HepG2 (cell line): ENCODE data around the gene UBFD1. TPM values are rescaled to one million over a fixed set of nuclear protein-coding genes. Genes with fewer than 3 reads are reported as not detected.

Source experiments
- GATA4 ChIP-seq: sonication (generic); IDR thresholded peaks from 2 replicates; pipeline ENCODE4 v1.6.1; 2016; ENCODE audit warnings: antibody characterized with exemption, low read depth, borderline replicate concordance
- KDM2A ChIP-seq: sonication (generic); formaldehyde crosslinking; IDR thresholded peaks from 2 replicates; pipeline ENCODE4 v1.4.0; 2020; ENCODE audit warnings: low read depth, missing genetic modification reagents, borderline replicate concordance
- MEF2D ChIP-seq: sonication (generic); formaldehyde crosslinking; IDR thresholded peaks from 2 replicates; pipeline ENCODE4 v1.5.1; 2020; ENCODE audit warnings: mild to moderate bottlenecking, missing genetic modification reagents
- MLLT10 ChIP-seq: sonication (generic); formaldehyde crosslinking; IDR thresholded peaks from 2 replicates; pipeline ENCODE4 v1.4.0; 2020; ENCODE audit warnings: missing genetic modification reagents
- NFRKB ChIP-seq: fragments of 450-650 bp; IDR thresholded peaks from 2 replicates; pipeline ENCODE4 v1.6.1; 2017
- NPAS2 ChIP-seq: sonication (generic); formaldehyde crosslinking; IDR thresholded peaks from 2 replicates; pipeline ENCODE4 v1.8.0; 2022; ENCODE audit warnings: mild to moderate bottlenecking, missing genetic modification reagents, borderline replicate concordance
- PCBP1 ChIP-seq: fragments of 200-400 bp; formaldehyde crosslinking; IDR thresholded peaks from 2 replicates; pipeline ENCODE4 v1.6.1; 2017; ENCODE audit warnings: mild to moderate bottlenecking, low read depth, low read length, borderline replicate concordance
- POGZ ChIP-seq: sonication (generic); formaldehyde crosslinking; IDR thresholded peaks from 2 replicates; pipeline ENCODE4 v1.4.0; 2020; ENCODE audit warnings: mild to moderate bottlenecking, missing genetic modification reagents
- SETDB1 ChIP-seq: sonication (generic); formaldehyde crosslinking; IDR thresholded peaks from 2 replicates; pipeline ENCODE4 v1.5.1; 2020; ENCODE audit warnings: missing genetic modification reagents, mild to moderate bottlenecking, borderline replicate concordance
- SMARCE1 ChIP-seq: fragments of 450-650 bp; IDR thresholded peaks from 2 replicates; pipeline ENCODE4 v1.6.1; 2017; ENCODE audit warnings: borderline replicate concordance
- ZNF10 ChIP-seq: sonication (generic); formaldehyde crosslinking; IDR thresholded peaks from 2 replicates; pipeline ENCODE4 v1.4.0; 2020; ENCODE audit warnings: mild to moderate bottlenecking, low read depth, missing genetic modification reagents, borderline replicate concordance
- ZNF678 ChIP-seq: sonication (generic); formaldehyde crosslinking; IDR thresholded peaks from 2 replicates; pipeline ENCODE4 v1.4.0; 2020; ENCODE audit warnings: mild to moderate bottlenecking, missing genetic modification reagents
- polyA plus RNA-seq, 8 experiments: library from polyadenylated mRNA; depleted of rRNA in 3 of 8; stranded (reverse) in 7 of 8; unstranded in 1 of 8; fragments of >200 nt; fragmentation: Illumina TruSeq in 4 of 8; extraction: Trizol in 4 of 8; gene quantifications; 2 replicates each; pipeline versions ENCODE4 v1.2.1 to v1.2.3, GENCODE V29; 2011 to 2016; ENCODE audit warnings: low read depth in 4 of 8, missing spikeins in 1 of 8, mixed read lengths in 1 of 8; ENCODE audit not compliant: insufficient read depth in 1 of 8
- total RNA-seq, 5 experiments: library from RNA; depleted of rRNA; stranded (reverse); fragments of >200 nt; fragmentation: Illumina TruSeq; extraction: Trizol; gene quantifications; 2 replicates each; pipeline ENCODE4 v1.2.3, GENCODE V29; 2016; ENCODE audit warnings: low read depth in 1 of 5
- TF ChIP-seq, protein P1 (sequence below): sonication (generic); formaldehyde crosslinking; IDR thresholded peaks from 2 replicates; pipeline ENCODE4 v1.5.0; 2020; ENCODE audit warnings: missing genetic modification reagents, mild to moderate bottlenecking, borderline replicate concordance
- TF ChIP-seq, protein P2 (sequence below): IDR thresholded peaks from 2 replicates; pipeline ENCODE4 v1.6.1; 2016; ENCODE audit warnings: missing compliant biosample characterization, missing genetic modification reagents, borderline replicate concordance
- TF ChIP-seq, protein P3 (sequence below): fragments of 450-650 bp; IDR thresholded peaks from 2 replicates; pipeline ENCODE4 v1.6.1; 2017; ENCODE audit warnings: mild to moderate bottlenecking
- TF ChIP-seq, protein P4 (sequence below): sonication (generic); formaldehyde crosslinking; IDR thresholded peaks from 2 replicates; pipeline ENCODE4 v1.5.0; 2020; ENCODE audit warnings: mild to moderate bottlenecking, missing genetic modification reagents
- TF ChIP-seq, protein P5 (sequence below): sonication (generic); formaldehyde crosslinking; IDR thresholded peaks from 2 replicates; pipeline ENCODE4 v1.5.0; 2020; ENCODE audit warnings: mild to moderate bottlenecking, missing genetic modification reagents, borderline replicate concordance

The UBFD1 gene
- total and polyA plus RNA-seq, 2 of the 13 experiments (the other 11 are each of a cell fraction or from before 2014, with no cell fraction given), result 100 to 111 TPM

DNA sequence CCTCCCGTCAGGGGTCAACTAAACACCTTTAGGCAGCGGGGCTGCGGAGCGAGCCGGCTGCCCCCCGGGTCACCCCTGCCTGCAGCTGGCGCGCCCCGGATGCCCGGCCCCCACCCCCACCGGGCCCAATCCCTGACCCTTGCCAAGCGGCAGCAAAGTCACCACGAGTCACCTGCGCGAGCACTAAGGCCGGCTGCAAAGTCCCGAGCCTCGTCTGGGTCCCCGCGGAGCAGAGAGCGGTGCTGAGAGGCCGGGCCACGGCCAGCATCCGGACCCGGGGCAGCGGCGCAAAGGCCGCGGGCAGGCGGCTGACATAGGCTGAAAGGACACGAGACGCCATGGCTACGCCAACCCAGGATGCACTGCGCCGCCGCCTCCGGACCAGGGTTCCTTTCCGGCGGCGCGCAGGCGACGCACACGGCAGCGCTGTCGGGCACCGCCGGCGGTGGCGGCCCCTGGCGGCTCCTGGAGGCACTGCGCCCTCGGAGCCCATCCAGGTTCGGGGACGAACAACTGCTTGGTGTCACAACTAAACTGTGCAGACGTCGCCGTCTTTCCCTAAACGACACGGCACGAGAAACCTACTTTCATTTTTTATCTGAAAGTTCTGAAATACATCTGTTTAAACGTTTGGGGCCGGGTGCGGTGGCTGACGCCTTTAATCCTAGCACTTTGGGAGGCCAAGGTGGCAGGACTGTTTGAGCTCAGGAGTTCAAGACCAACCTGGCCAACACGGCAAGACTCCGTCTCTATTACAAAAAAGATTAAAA, 38.6 kb downstream of the UBFD1 start, which contains the start of gene NDUFAB1 (continued):
- TF ChIP-seq KDM2A (peak; percentile 95), MEF2D (CRISPR knock-in tag) (peak; percentile 19; the same call in 1 of the 2 replicates), GATA4 (no peak), SETDB1 (CRISPR knock-in tag) (no peak), MLLT10 (CRISPR knock-in tag) (no peak), NPAS2 (CRISPR knock-in tag) (no peak), PCBP1 (no peak), POGZ (peak; percentile 99), ZNF678 (CRISPR knock-in tag) (peak; percentile 86), NFRKB (no peak), SMARCE1 (no peak), ZNF10 (CRISPR knock-in tag) (0 out of 2 replicates have a peak, but pooled peaks have one; percentile 66)
- TF ChIP-seq, protein P1, sequence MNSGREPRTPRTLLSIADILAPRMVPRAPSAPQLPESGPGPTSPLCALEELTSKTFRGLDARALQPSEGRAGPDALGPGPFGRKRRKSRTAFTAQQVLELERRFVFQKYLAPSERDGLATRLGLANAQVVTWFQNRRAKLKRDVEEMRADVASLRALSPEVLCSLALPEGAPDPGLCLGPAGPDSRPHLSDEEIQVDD (CRISPR knock-in tag), result peak; percentile 24; the same call in 1 of the 2 replicates
- TF ChIP-seq, protein P2, sequence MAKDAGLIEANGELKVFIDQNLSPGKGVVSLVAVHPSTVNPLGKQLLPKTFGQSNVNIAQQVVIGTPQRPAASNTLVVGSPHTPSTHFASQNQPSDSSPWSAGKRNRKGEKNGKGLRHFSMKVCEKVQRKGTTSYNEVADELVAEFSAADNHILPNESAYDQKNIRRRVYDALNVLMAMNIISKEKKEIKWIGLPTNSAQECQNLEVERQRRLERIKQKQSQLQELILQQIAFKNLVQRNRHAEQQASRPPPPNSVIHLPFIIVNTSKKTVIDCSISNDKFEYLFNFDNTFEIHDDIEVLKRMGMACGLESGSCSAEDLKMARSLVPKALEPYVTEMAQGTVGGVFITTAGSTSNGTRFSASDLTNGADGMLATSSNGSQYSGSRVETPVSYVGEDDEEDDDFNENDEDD (CRISPR knock-in tag), result peak; percentile 85
- TF ChIP-seq, protein P3, sequence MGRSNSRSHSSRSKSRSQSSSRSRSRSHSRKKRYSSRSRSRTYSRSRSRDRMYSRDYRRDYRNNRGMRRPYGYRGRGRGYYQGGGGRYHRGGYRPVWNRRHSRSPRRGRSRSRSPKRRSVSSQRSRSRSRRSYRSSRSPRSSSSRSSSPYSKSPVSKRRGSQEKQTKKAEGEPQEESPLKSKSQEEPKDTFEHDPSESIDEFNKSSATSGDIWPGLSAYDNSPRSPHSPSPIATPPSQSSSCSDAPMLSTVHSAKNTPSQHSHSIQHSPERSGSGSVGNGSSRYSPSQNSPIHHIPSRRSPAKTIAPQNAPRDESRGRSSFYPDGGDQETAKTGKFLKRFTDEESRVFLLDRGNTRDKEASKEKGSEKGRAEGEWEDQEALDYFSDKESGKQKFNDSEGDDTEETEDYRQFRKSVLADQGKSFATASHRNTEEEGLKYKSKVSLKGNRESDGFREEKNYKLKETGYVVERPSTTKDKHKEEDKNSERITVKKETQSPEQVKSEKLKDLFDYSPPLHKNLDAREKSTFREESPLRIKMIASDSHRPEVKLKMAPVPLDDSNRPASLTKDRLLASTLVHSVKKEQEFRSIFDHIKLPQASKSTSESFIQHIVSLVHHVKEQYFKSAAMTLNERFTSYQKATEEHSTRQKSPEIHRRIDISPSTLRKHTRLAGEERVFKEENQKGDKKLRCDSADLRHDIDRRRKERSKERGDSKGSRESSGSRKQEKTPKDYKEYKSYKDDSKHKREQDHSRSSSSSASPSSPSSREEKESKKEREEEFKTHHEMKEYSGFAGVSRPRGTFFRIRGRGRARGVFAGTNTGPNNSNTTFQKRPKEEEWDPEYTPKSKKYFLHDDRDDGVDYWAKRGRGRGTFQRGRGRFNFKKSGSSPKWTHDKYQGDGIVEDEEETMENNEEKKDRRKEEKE, result no peak
- TF ChIP-seq, protein P4, sequence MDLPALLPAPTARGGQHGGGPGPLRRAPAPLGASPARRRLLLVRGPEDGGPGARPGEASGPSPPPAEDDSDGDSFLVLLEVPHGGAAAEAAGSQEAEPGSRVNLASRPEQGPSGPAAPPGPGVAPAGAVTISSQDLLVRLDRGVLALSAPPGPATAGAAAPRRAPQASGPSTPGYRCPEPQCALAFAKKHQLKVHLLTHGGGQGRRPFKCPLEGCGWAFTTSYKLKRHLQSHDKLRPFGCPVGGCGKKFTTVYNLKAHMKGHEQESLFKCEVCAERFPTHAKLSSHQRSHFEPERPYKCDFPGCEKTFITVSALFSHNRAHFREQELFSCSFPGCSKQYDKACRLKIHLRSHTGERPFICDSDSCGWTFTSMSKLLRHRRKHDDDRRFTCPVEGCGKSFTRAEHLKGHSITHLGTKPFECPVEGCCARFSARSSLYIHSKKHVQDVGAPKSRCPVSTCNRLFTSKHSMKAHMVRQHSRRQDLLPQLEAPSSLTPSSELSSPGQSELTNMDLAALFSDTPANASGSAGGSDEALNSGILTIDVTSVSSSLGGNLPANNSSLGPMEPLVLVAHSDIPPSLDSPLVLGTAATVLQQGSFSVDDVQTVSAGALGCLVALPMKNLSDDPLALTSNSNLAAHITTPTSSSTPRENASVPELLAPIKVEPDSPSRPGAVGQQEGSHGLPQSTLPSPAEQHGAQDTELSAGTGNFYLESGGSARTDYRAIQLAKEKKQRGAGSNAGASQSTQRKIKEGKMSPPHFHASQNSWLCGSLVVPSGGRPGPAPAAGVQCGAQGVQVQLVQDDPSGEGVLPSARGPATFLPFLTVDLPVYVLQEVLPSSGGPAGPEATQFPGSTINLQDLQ (CRISPR knock-in tag), result peak; percentile 85; the same call in 1 of the 2 replicates
- TF ChIP-seq, protein P5, sequence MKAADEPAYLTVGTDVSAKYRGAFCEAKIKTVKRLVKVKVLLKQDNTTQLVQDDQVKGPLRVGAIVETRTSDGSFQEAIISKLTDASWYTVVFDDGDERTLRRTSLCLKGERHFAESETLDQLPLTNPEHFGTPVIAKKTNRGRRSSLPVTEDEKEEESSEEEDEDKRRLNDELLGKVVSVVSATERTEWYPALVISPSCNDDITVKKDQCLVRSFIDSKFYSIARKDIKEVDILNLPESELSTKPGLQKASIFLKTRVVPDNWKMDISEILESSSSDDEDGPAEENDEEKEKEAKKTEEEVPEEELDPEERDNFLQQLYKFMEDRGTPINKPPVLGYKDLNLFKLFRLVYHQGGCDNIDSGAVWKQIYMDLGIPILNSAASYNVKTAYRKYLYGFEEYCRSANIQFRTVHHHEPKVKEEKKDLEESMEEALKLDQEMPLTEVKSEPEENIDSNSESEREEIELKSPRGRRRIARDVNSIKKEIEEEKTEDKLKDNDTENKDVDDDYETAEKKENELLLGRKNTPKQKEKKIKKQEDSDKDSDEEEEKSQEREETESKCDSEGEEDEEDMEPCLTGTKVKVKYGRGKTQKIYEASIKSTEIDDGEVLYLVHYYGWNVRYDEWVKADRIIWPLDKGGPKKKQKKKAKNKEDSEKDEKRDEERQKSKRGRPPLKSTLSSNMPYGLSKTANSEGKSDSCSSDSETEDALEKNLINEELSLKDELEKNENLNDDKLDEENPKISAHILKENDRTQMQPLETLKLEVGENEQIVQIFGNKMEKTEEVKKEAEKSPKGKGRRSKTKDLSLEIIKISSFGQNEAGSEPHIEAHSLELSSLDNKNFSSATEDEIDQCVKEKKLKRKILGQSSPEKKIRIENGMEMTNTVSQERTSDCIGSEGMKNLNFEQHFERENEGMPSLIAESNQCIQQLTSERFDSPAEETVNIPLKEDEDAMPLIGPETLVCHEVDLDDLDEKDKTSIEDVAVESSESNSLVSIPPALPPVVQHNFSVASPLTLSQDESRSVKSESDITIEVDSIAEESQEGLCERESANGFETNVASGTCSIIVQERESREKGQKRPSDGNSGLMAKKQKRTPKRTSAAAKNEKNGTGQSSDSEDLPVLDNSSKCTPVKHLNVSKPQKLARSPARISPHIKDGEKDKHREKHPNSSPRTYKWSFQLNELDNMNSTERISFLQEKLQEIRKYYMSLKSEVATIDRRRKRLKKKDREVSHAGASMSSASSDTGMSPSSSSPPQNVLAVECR (CRISPR knock-in tag), result peak; percentile 98
